ENCODE measurements around the gene CHPF.

DNA sequence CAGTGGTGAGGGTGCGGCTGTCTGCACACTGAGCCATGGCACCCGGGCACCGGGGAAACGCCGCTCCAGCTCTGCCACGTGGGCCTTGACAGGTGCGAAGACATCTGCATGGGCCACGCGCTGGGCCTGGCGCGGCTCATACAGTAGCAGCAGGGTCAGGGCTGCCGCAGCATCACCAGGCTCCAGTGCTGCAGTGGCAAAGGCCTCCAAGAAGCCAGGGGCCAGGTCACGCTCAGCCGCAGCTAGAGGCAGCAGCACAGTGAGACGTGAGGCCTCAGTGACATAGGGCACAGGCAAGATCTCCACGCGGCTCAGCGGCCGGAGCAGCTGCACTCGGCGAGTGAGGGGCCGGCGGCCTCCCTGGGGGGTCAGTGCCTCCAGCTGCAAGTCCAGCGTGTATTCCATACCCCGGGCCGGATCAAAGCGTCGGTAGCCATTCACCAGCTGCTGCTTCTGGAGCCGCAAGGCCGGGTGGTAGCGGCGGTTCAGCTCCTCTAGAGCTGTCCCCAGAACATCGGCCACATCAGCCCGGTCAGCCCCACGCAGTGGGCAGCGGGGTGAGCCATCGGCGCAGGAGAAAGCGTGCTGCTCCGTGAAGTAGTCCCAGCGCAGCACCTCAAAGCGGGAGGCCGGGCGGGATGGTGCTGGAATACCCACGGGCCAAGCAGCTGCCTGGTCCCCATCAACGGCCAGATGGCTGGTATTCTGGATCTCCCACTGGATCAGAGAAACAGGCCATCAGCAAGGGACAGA lies 3.5 kb downstream of the CHPF start:
- no peak for TF ChIP-seq CTCF (conservative IDR thresholded peaks at IDR 0.05; ENCODE audit: low read depth, low read length)
- no peak for TF ChIP-seq EZH2 (IDR thresholded peaks at IDR 0.05; ENCODE audit: borderline replicate concordance, low read depth, low read length, poor library complexity, severe bottlenecking)

Data from A673 (cell line).